GM18508 (cell line): ENCODE data around the gene FAM9A.
"Not testable (repeated sequence)": the region's sequence is repeated elsewhere in the genome, so short reads cannot be mapped to it uniquely, and the experiment has no call there.

Experiments
- ATAC-seq: cut with Tn5 transposase; IDR thresholded peaks from one replicate; pipeline ENCODE4 v1.9.1; 2021; ENCODE audit warnings: moderate number of reproducible peaks; ENCODE audit not compliant: insufficient read depth, unreplicated experiment

The FAM9A gene

DNA sequence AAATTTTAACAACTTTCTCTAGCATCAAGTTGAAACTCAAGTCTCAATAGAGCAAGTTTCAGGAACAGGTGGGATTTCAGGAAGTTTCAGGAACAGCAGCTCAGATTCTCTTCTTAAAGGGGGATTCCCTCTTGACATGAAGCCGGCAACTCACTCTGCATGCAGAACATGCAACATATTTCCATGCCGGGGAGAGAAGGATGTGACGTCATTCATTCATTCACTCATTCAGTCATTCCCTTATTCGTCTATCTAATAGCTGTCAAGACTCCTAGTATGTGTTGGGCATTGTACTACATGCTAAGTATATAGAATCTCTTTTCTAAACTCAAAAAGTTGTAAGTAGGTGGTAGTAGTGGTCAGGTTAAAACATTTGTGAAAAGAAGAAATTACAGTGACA, 4.8 kb upstream of the FAM9A start:
- ATAC-seq: no peak

DNA sequence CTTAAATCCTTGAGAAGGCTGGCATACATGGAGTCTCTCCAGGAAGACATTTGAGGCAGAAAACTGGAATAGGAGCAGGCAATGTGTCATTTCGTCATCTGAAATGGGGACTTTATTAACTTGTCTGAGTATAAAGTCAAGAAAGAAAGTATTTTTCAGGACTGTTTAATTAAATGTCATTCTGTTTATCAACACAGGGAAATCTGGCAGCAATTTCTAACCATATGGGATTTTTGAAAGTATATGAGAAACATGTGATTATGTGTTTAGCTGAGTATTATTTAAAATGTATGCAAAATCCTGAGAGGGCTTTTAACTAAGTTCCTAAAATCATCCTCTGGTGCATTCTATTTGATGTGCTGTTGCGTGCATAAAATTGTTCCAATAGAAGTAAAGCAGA, 3.9 kb upstream of the FAM9A start:
- ATAC-seq: no peak

- no peak for ATAC-seq
Measured at GRCh38 chrX:8803326-8803725, 2.1 kb upstream of the FAM9A start.

- ATAC-seq: not testable (repeated sequence)
Measured at GRCh38 chrX:8800351-8800750, 832 bp downstream of the FAM9A start.

- not testable (repeated sequence) for ATAC-seq
Measured at GRCh38 chrX:8799281-8799680, 1.9 kb downstream of the FAM9A start.

DNA sequence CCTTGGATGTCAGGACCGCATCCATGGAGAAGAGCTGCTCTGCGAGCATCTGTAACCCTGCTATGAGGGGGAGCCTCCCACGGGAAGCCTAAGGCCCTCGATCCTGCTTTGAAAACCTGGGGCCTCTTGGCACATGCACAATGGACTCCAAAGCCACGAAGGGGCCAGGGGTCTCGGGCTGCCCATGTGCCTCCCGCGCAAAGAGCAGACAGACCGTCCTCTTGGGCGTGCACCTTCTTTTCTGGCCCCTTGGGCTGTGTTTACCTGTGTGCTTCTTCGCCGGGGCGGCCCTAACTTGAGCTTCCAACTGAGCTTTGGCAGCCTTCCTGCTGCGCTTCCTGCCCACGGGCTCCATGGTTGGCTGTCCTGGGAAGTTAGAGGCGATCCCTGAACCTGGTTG, 2.5 kb downstream of the FAM9A start:
- not testable (repeated sequence) for ATAC-seq

GRCh38 chrX:8787119-8787518, 14.1 kb downstream of the FAM9A start:
- ATAC-seq: not testable (repeated sequence)

DNA sequence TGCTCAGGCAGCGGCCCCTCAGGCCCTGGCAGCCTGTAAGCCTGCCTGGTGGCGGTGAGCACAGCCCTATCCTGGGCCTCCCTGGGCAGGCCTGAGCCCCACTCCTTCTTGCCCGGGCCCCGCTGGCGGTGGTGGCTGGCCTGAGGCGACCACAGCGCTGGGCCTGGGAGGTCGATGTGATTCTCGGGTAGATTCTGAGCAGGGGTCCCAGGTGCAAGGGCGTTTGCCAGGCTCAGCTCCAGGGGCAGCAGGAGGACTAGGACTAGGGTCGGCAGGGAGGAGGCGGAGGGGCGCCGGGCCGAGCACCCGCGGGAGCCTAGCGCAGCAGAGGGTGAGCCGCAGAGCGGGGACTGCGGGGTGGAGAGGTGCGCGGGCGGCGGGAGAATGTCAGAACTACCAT, 17.0 kb downstream of the FAM9A start:
- no peak for ATAC-seq

DNA sequence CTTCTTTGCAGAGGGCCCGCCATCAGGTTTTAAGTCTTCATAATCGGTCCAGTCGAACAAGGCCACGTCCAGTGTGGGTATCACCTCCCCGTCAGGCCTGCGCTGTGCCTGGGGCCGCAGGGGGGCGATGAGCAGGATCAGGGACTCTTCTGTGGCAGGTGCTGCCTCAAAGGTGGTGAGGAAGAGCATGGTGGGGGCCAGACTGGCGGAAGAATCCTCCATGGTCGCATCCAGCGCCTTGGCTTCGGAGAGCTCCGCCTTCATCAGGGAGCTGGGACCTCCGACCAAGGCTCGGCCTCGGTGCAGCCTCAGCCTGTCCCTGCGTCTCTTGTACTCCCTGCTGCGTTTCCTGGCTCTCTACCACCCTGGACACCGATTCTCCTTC, 17.5 kb downstream of the FAM9A start:
- no peak for ATAC-seq

DNA sequence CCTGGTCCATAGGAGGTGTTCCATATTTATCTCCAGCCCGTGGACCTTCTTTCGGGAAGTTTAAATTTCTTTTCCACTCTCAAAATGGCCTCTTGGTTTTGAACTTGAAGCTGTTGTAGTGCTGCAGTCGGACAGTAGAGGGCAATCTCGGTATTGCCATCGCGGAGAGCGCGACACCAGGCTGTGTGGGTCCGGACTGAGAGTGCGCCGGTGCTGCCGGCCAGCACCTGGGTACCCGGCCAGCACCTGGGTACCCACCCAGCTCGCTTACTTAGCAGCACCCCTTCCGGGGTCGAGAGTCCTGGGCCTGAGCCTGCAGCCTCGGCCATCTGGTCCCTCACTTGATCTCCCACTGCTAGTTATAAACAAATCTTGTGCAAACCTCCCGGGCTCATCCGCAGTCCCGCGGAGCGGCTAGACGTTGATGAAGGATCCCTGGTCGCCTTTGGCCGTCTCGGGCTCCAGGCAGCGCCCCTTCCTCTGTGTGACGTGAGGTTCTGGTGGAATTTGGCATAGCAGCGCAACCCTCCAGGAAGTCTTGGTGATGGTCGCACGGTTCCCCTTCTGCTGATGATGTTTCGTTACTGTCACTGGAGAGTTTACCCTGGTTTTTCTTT, 18.0 kb downstream of the FAM9A start:
- ATAC-seq: peak; percentile 76

- ATAC-seq: no peak
Measured at GRCh38 chrX:8782595-8782994, 18.6 kb downstream of the FAM9A start.

- ATAC-seq: not testable (repeated sequence)
Measured at GRCh38 chrX:8781921-8782320, 19.3 kb downstream of the FAM9A start.

DNA sequence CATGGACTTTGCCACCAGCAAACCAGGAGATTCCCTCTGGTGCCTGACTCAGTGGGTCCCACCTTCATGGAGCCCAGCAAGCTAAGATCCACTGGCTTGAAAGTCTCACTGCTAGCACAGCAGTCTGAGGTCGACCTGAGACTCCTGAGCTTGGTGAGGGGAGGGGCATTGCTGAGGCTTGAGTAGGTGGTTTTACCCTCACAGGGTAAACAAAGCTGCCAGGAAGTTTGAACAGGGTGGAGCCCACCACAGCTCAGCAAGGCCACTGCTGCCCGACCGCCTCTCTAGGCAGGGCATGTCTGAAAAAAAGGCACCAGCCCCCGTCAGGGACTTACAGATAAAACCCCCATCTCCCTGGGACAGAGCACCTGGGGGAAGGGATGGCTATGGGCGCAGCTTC, 28.1 kb downstream of the FAM9A start:
- no peak for ATAC-seq

DNA sequence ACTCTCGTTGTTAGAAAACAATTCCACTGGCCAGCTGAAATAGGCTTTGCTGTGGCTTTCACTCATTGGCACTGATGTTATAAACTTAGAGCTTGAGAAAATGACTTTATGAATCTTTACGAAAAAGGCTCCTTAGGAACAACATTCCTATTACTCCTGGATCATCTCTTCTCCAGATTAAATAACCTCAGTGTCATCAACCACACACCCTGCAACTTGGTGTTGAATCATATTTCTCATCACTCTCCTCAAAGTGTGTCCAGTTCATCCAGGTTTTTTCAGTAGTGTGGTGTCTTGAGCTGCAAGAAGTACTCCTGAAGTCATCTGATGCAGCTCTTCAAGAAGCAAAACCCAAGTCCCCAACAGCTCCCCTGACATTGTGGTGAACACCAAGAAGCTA, 41.2 kb downstream of the FAM9A start:
- no peak for ATAC-seq

DNA sequence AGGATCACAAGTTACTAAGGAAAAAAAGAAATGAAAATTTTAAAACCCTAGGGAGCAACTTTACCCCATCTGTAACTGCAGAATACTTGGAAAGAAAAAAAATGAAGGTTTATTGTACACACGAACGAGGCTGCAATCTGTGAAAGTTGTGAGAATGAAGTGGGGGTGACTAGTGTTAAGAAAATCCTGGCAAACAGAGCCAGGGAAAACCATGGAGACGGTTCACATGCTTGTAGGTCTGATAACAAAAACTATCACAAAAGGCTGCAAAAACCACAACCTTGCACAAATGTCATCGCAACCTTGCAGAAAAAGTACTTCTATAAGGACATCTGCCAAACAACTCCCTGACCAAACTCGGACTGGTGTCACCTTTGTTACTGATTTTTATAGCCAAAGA, 42.5 kb downstream of the FAM9A start:
- ATAC-seq: not testable (repeated sequence)

DNA sequence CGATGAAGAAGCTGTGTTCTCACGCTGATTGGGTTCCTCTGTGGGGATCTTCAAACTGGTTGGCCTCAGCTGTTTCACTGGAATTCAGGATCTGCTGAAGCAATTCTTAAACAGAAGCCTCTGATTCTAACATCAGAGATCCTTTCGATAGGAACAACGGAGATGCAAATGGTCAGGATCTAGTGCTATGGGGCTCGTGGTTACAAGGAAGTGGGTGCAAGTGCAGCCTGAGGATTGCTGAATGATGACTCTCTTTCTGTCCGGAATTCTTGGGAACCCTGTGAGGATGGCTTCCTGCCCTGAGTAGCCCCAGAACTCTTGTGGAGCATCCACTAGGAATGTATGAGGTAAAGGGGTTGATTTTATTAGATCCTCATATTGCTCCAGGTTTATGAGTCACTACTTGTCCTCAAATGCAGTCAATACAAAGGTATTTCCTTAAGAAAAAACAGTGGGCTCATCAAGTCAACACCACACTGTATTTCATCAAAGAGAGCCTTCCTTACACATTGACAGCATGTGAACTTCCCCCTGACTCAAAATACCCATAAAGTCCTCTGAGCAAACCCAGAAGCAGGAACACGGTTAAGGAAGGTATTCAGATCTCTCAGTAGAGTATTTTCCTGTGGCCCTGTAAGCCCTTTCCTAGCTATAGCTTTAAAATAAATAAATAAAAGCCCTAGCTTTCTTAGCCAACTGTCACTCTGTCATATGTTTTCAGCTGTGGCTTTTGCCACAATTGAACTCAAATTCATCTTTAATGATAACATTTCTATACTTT, 43.4 kb downstream of the FAM9A start:
- not testable (repeated sequence) for ATAC-seq

DNA sequence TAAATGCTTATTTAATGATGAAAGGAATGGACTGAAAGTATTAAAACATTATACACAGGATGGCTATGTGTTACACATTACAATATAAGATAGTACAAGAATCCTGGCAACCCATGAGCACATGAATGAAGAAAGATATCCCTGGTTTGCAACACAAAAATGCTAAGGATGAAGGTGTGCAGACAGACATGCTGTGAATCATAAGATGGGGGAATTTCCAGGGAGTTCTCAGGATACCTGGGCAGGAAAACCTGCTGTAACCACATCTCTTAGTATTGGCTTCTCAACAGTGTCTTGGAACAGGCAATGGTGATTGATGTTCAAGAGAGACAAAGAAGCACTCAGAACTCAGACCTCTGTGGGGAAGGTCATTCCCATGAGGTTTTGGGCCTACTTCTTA, 45.4 kb downstream of the FAM9A start:
- no peak for ATAC-seq

GRCh38 chrX:8755116-8755515, 46.1 kb downstream of the FAM9A start:
- ATAC-seq: no peak

- no peak for ATAC-seq
Measured at GRCh38 chrX:8749697-8750096, 51.5 kb downstream of the FAM9A start.

- ATAC-seq: no peak
Measured at GRCh38 chrX:8748855-8749254, 52.3 kb downstream of the FAM9A start.

DNA sequence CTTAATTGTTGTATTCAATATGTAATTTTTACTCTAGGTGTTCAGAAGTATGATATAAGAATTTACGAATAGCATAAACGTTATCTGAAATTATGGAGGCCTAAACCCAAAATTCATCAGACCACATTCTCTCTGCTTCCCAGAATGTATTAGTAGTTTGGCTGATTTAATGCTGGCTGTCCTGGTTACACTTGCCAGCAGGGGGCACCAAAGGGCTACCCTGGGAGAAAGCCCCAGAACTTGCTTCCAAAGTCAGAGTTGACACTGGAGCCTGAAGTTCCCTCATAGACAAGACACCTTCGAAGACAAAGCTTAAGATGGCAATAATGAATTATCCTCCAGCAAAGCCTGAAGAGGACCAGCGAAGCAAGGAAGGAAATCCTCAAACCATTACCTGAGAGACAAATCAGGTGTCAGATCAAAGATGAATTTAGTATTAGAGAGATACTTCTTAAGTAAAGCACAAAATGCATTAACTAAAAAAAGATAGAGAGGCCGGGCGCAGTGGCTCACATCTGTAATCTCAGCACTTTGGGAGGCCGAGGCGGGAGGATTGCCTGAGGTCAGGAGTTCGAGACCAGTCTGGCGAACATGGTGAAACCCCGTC, 58.0 kb downstream of the FAM9A start:
- no peak for ATAC-seq

DNA sequence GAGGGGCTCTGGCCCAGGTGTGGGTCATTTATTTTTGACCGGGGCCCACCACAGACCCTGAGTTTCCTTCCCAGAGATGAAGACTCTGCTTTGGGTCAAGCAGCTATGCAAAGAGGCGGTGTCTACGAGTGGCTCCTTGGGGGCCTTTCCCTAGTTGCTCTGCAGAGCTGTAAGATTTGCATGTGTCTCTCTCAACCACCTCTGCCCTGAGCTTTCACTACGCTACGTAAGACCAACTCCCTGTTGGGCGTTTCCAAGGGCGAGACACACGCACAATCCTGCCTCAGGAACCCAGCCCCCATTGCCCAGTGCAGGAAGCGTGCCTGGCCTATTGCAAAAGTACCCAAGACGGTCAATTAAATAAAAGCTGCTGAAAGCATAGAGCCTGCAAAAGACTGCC, 59.2 kb downstream of the FAM9A start:
- ATAC-seq: no peak
